Measurements from ENCODE around the gene DMRTC1. TPM values are rescaled to one million over a fixed set of nuclear protein-coding genes. Genes with fewer than 3 reads are reported as not detected.

The DMRTC1 gene
- total RNA-seq, 1 donor from 2014 or later = not detected

Other genes with a start within 250 kb of the DMRTC1 start
- gene PHKA1, start 229.5 kb downstream of the DMRTC1 start, total RNA-seq = 5.8 TPM
- not detected for gene DMRTC1B, start 166.9 kb downstream of the DMRTC1 start, total RNA-seq
- gene FAM236B, start 161.2 kb downstream of the DMRTC1 start, total RNA-seq = not detected
- not detected for gene FAM236D, start 135.6 kb downstream of the DMRTC1 start, total RNA-seq
- not detected for gene FAM236C, start 31.2 kb downstream of the DMRTC1 start, total RNA-seq
- gene FAM236A, start 5.6 kb downstream of the DMRTC1 start, total RNA-seq = not detected
- not detected for gene PABPC1L2B, start 59.1 kb upstream of the DMRTC1 start, total RNA-seq
- not detected for gene PABPC1L2A, start 135.7 kb upstream of the DMRTC1 start, total RNA-seq